HepG2 (cell line): ENCODE results near the gene TEX35. TPM values are rescaled to one million over a fixed set of nuclear protein-coding genes. Genes with fewer than 3 reads are reported as not detected.

ENCODE experiments used
- AHR ChIP-seq: IDR thresholded peaks from 2 replicates; pipeline ENCODE4 v1.6.1; 2018; ENCODE audit warnings: missing genetic modification reagents, missing compliant biosample characterization
- CCDC6 ChIP-seq: sonication (generic); formaldehyde crosslinking; IDR thresholded peaks from 2 replicates; pipeline ENCODE4 v1.8.1; 2022; ENCODE audit warnings: mild to moderate bottlenecking, missing genetic modification reagents, moderate library complexity
- DRAP1 ChIP-seq: IDR thresholded peaks from 2 replicates; pipeline ENCODE4 v1.6.1; 2016; ENCODE audit warnings: missing genetic modification reagents, missing compliant biosample characterization
- ELF1 ChIP-seq: sonication (generic); formaldehyde crosslinking; IDR thresholded peaks from 2 replicates; pipeline ENCODE4 v1.4.0; 2020; ENCODE audit warnings: missing genetic modification reagents
- FOXK1 ChIP-seq: sonication (generic); formaldehyde crosslinking; IDR thresholded peaks from 2 replicates; pipeline ENCODE4 v1.4.0; 2020; ENCODE audit warnings: low read depth, missing genetic modification reagents, borderline replicate concordance
- HDAC1 ChIP-seq: sonication (generic); formaldehyde crosslinking; IDR thresholded peaks from 2 replicates; pipeline ENCODE4 v1.5.1; 2020; ENCODE audit warnings: mild to moderate bottlenecking, missing genetic modification reagents
- HMGXB3 ChIP-seq: sonication (generic); formaldehyde crosslinking; IDR thresholded peaks from 2 replicates; pipeline ENCODE4 v1.4.0; 2020; ENCODE audit warnings: missing genetic modification reagents, borderline replicate concordance
- HNRNPH1 ChIP-seq: fragments of 200-400 bp; formaldehyde crosslinking; optimal IDR thresholded peaks from 2 replicates; pipeline ENCODE3; 2017; ENCODE audit warnings: mild to moderate bottlenecking, low read depth, low read length
- KLF16 ChIP-seq, 2 experiments: sonication (generic) in 1 of 2; formaldehyde crosslinking in 1 of 2; IDR thresholded peaks; 2 replicates each; pipeline versions ENCODE4 v1.6.1 to v1.8.0; 2016 to 2023; ENCODE audit warnings: missing genetic modification reagents in 2 of 2, missing compliant biosample characterization in 1 of 2
- MEF2D ChIP-seq: sonication (generic); formaldehyde crosslinking; IDR thresholded peaks from 2 replicates; pipeline ENCODE4 v1.5.1; 2020; ENCODE audit warnings: mild to moderate bottlenecking, missing genetic modification reagents
- NCOA5 ChIP-seq: sonication (generic); formaldehyde crosslinking; IDR thresholded peaks from 2 replicates; pipeline ENCODE4 v1.4.0; 2020; ENCODE audit warnings: missing genetic modification reagents
- NFIC ChIP-seq: IDR thresholded peaks from 2 replicates; pipeline ENCODE4 v1.6.1; 2012; ENCODE audit warnings: mild to moderate bottlenecking, low read length, inconsistent platforms
- POLR2G ChIP-seq: fragments of 200-400 bp; formaldehyde crosslinking; IDR thresholded peaks from 2 replicates; pipeline ENCODE4 v1.6.1; 2018; ENCODE audit warnings: mild to moderate bottlenecking, low read depth, low read length, moderate library complexity
- TEAD3 ChIP-seq: optimal IDR thresholded peaks from 2 replicates; pipeline ENCODE3; 2016; ENCODE audit warnings: borderline replicate concordance
- ZBTB7B ChIP-seq: sonication (generic); formaldehyde crosslinking; IDR thresholded peaks from 2 replicates; pipeline ENCODE4 v1.4.0; 2020; ENCODE audit warnings: missing genetic modification reagents
- ZFP36 ChIP-seq: fragments of 150-350 bp; IDR thresholded peaks from 2 replicates; pipeline ENCODE4 v1.6.1; 2018; ENCODE audit warnings: borderline replicate concordance, low read length, low read depth; ENCODE audit not compliant: partially characterized antibody
- ZMAT5 ChIP-seq: sonication (generic); formaldehyde crosslinking; IDR thresholded peaks from 2 replicates; pipeline ENCODE4 v1.5.0; 2020; ENCODE audit warnings: mild to moderate bottlenecking, low read depth, missing genetic modification reagents, borderline replicate concordance
- ZNF430 ChIP-seq: sonication (generic); formaldehyde crosslinking; IDR thresholded peaks from 2 replicates; pipeline ENCODE4 v1.9.0; 2021; ENCODE audit warnings: mild to moderate bottlenecking, missing genetic modification reagents
- ZNF503 ChIP-seq: sonication (generic); formaldehyde crosslinking; IDR thresholded peaks from 2 replicates; pipeline ENCODE4 v1.4.0; 2020; ENCODE audit warnings: missing genetic modification reagents
- ZNF552 ChIP-seq: sonication (generic); formaldehyde crosslinking; IDR thresholded peaks from 2 replicates; pipeline ENCODE4 v1.9.0; 2022; ENCODE audit warnings: missing genetic modification reagents, mild to moderate bottlenecking, borderline replicate concordance
- ZNF577 ChIP-seq: sonication (generic); formaldehyde crosslinking; IDR thresholded peaks from 2 replicates; pipeline ENCODE4 v1.4.0; 2020; ENCODE audit warnings: mild to moderate bottlenecking, low read depth, missing genetic modification reagents, borderline replicate concordance
- ZNF616 ChIP-seq: sonication (generic); formaldehyde crosslinking; IDR thresholded peaks from 2 replicates; pipeline ENCODE4 v1.5.0; 2020; ENCODE audit warnings: low read depth, mild to moderate bottlenecking, missing genetic modification reagents
- ZSCAN31 ChIP-seq: sonication (generic); formaldehyde crosslinking; IDR thresholded peaks from 2 replicates; pipeline ENCODE4 v1.5.0; 2020; ENCODE audit warnings: low read depth, mild to moderate bottlenecking, missing genetic modification reagents
- polyA plus RNA-seq, 8 experiments: library from polyadenylated mRNA; depleted of rRNA in 3 of 8; stranded (reverse) in 7 of 8; unstranded in 1 of 8; fragments of >200 nt; fragmentation: Illumina TruSeq in 4 of 8; extraction: Trizol in 4 of 8; gene quantifications; 2 replicates each; pipeline versions ENCODE4 v1.2.1 to v1.2.3, GENCODE V29; 2011 to 2016; ENCODE audit warnings: low read depth in 4 of 8, missing spikeins in 1 of 8, mixed read lengths in 1 of 8; ENCODE audit not compliant: insufficient read depth in 1 of 8
- total RNA-seq, 5 experiments: library from RNA; depleted of rRNA; stranded (reverse); fragments of >200 nt; fragmentation: Illumina TruSeq; extraction: Trizol; gene quantifications; 2 replicates each; pipeline ENCODE4 v1.2.3, GENCODE V29; 2016; ENCODE audit warnings: low read depth in 1 of 5
- TF ChIP-seq, protein P1 (sequence below): sonication (generic); formaldehyde crosslinking; IDR thresholded peaks from 2 replicates; pipeline ENCODE4 v1.8.1; 2023; ENCODE audit warnings: mild to moderate bottlenecking, moderate library complexity, missing genetic modification reagents

TEX35 gene
- total and polyA plus RNA-seq, 2 of the 13 experiments (the other 11 are each of a cell fraction or from before 2014, with no cell fraction given) = not detected

DNA sequence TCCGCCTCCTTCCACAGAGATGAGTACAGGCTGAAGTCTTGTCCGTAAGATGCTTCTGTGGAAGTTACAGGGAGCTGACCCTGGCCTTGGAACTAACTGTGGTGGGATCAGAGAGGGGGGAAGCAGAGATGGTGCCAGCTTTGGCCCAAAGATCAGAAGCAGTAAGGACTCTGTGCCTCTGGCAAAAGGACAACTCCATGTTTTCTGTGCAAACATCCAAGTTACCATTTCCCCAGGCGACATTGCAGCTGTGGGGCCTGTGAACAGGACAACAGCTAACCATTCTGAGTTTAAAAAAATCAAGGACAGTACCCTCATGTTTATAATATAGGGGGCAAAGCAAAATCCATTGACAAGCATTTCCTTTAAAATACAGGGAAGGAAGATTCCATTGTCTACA, 38.4 kb downstream of the TEX35 start (continued):
- no peak for TF ChIP-seq HMGXB3
- no peak for TF ChIP-seq ZNF616 (CRISPR knock-in tag)
- no peak for TF ChIP-seq ZFP36
- TF ChIP-seq AHR (CRISPR knock-in tag) = no peak
- TF ChIP-seq TEAD3 (CRISPR knock-in tag) = peak; percentile 43
- TF ChIP-seq ZNF577 (CRISPR knock-in tag) = no peak
- TF ChIP-seq NCOA5 (CRISPR knock-in tag) = no peak
- no peak for TF ChIP-seq DRAP1 (CRISPR knock-in tag)
- TF ChIP-seq ZNF503 = no peak
- peak; percentile 94 for TF ChIP-seq ZBTB7B (CRISPR knock-in tag)
- TF ChIP-seq, protein P1, sequence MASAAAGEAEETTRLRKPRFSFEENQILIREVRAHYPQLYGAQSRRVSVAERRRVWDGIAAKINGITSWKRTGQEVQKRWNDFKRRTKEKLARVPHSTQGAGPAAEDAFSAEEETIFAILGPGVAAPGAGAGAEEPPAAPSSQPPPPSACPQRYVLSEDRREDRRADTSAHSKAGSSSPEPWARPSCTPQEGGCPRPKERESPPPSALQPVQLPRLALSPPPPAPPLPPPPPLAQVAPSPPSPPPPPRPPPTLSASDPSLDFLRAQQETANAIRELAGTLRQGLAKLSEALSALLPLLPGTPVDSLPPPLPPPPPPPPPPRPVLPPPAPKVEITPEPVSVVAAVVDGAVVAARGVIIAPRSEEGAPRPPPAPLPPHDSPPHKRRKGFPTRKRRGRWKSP (CRISPR knock-in tag) = 0 out of 2 replicates have a peak, but pooled peaks have one; percentile 31
- no peak for TF ChIP-seq ZNF430 (CRISPR knock-in tag)
- peak; percentile 54; the same call in 1 of the 2 replicates for TF ChIP-seq FOXK1
- peak in 1 of 2 experiments; percentile 47; a peak in 1 of 4 replicates for TF ChIP-seq KLF16 (CRISPR knock-in tag; IDR thresholded peaks at IDR 0.05)
- no peak for TF ChIP-seq ZSCAN31 (CRISPR knock-in tag)
- TF ChIP-seq ZMAT5 (CRISPR knock-in tag) = no peak
- TF ChIP-seq HDAC1 (CRISPR knock-in tag) = 0 out of 2 replicates have a peak, but pooled peaks have one; percentile 33
- TF ChIP-seq POLR2G = no peak
- no peak for TF ChIP-seq ELF1 (CRISPR knock-in tag)
- TF ChIP-seq ZNF552 (CRISPR knock-in tag) = no peak
- 0 out of 2 replicates have a peak, but pooled peaks have one; percentile 44 for TF ChIP-seq NFIC
- 0 out of 2 replicates have a peak, but pooled peaks have one; percentile 61 for TF ChIP-seq MEF2D (CRISPR knock-in tag)
- no peak for TF ChIP-seq CCDC6 (CRISPR knock-in tag)
- TF ChIP-seq HNRNPH1 = no peak
